ENCODE data around the gene NRIP3. TPM values are rescaled to one million over a fixed set of nuclear protein-coding genes. Genes with fewer than 3 reads are reported as not detected.

Gene NRIP3
- total RNA-seq, 2 experiments from 2014 or later: 2.1 to 2.2 TPM

Other genes with a start within 250 kb of the NRIP3 start
- gene AKIP1, start 92.8 kb downstream of the NRIP3 start, total RNA-seq: 10 to 100 TPM; 29.8 to 32.2 TPM
- gene C11orf16, start 71.1 kb downstream of the NRIP3 start, total RNA-seq: not detected
- not detected for gene ASCL3, start 61.0 kb downstream of the NRIP3 start, total RNA-seq
- gene TMEM9B, start 39.6 kb downstream of the NRIP3 start, total RNA-seq: 10 to 100 TPM in 1 of 2 experiments, 1 to 10 TPM in 1; 9.9 to 13.1 TPM
- not detected for gene SCUBE2, start 87.6 kb upstream of the NRIP3 start, total RNA-seq

All from activated CD4-positive, alpha-beta T cell treated with anti-CD3 and anti-CD28 coated beads for 36 hours (primary cell).